IMR-90 (cell line): Measurements from ENCODE around the gene C16orf96. TPM values are rescaled to one million over a fixed set of nuclear protein-coding genes. Genes with fewer than 3 reads are reported as not detected.

Experiments used
- ATAC-seq: fragments of 200-7000 bp; cut with Tn5 transposase; 2 replicates; pipeline ENCODE4 v1.9.1; 2020; ENCODE audit warnings: low read depth, mild to moderate bottlenecking, moderate library complexity
- BruUV-seq: library from RNA; stranded (reverse); fragments of 400-500 nt; replicated peaks from 2 replicates; lab custom pipeline; 2021; lab: Mats Ljungman, UMichigan
- CTCF ChIA-PET: fragments of 300-600 bp; formaldehyde crosslinking; extraction: SDS; loops from one replicate; lab custom pipeline; 2021; ENCODE audit warnings: antibody characterized with exemption; lab: Yijun Ruan, JAX
- POLR2A ChIA-PET: fragments of 300-600 bp; sonication (Branson Sonifier 250); formaldehyde crosslinking; loops from one replicate; lab custom pipeline; 2022; ENCODE audit warnings: antibody characterized with exemption; ENCODE audit not compliant: unreplicated experiment; lab: Charles Lee
- DNase-seq: peaks from one replicate; pipeline ENCODE4 v3.0.0; 2013
- H2AFZ ChIP-seq: replicated peaks from 2 replicates; pipeline ENCODE3; 2013; ENCODE audit warnings: low read length, mild to moderate bottlenecking; ENCODE audit not compliant: poor library complexity
- H2AK5ac ChIP-seq: 2 replicates; pipeline ENCODE4 v1.6.1; 2013; ENCODE audit warnings: low read depth, low read length, inconsistent platforms
- H2AK9ac ChIP-seq: replicated peaks from 2 replicates; pipeline ENCODE3; 2013; ENCODE audit warnings: mild to moderate bottlenecking, low read depth, low read length, moderate library complexity; ENCODE audit not compliant: poor library complexity
- H2BK120ac ChIP-seq: 2 replicates; pipeline ENCODE4 v1.6.1; 2013; ENCODE audit warnings: low read depth, low read length, inconsistent platforms
- H2BK15ac ChIP-seq: 3 replicates; pipeline ENCODE4 v1.6.1; 2013; ENCODE audit warnings: low read depth, low read length, inconsistent platforms
- H2BK20ac ChIP-seq: 2 replicates; pipeline ENCODE4 v1.6.1; 2013; ENCODE audit warnings: low read depth, mild to moderate bottlenecking, inconsistent platforms, low read length, moderate library complexity
- H2BK5ac ChIP-seq: 2 replicates; pipeline ENCODE4 v1.6.1; 2013; ENCODE audit warnings: mild to moderate bottlenecking, low read depth, low read length, inconsistent platforms; ENCODE audit not compliant: poor library complexity, severe bottlenecking
- H3K14ac ChIP-seq: replicated peaks from 2 replicates; pipeline ENCODE4 v1.6.1; 2013; ENCODE audit warnings: low read depth, low read length, inconsistent platforms
- H3K18ac ChIP-seq: 2 replicates; pipeline ENCODE4 v1.6.1; 2013; ENCODE audit warnings: low read depth, low read length, control low read depth
- H3K23ac ChIP-seq: 2 replicates; pipeline ENCODE4 v1.6.1; 2013; ENCODE audit warnings: low read depth, low read length, inconsistent platforms
- H3K27ac ChIP-seq: 2 replicates; pipeline ENCODE4 v1.5.1; 2013; ENCODE audit warnings: mild to moderate bottlenecking, control low read depth, low read length; ENCODE audit not compliant: insufficient read depth
- H3K27me3 ChIP-seq: 2 replicates; pipeline ENCODE4 v1.6.1; 2013; ENCODE audit warnings: low read length; ENCODE audit not compliant: control insufficient read depth, insufficient read depth
- H3K36me3 ChIP-seq: 2 replicates; pipeline ENCODE4 v1.6.1; 2013; ENCODE audit warnings: low read length, mixed read lengths; ENCODE audit not compliant: control insufficient read depth, insufficient read depth
- H3K4ac ChIP-seq: 2 replicates; pipeline ENCODE4 v1.6.1; 2013; ENCODE audit warnings: low read depth, low read length, inconsistent platforms
- H3K4me1 ChIP-seq: 2 replicates; pipeline ENCODE4 v1.6.1; 2013; ENCODE audit warnings: low read length, mixed read lengths; ENCODE audit not compliant: control insufficient read depth, insufficient read depth
- H3K4me2 ChIP-seq: 2 replicates; pipeline ENCODE4 v1.6.1; 2013; ENCODE audit warnings: low read depth, mild to moderate bottlenecking, control low read depth, low read length, moderate library complexity
- H3K4me3 ChIP-seq: 2 replicates; pipeline ENCODE4 v1.5.1; 2013; ENCODE audit warnings: low read depth, mild to moderate bottlenecking, control low read depth, low read length, moderate library complexity; ENCODE audit not compliant: insufficient read depth
- H3K56ac ChIP-seq: 2 replicates; pipeline ENCODE4 v1.6.1; 2013; ENCODE audit warnings: low read length, inconsistent platforms; ENCODE audit not compliant: insufficient read depth; ENCODE audit errors: extremely low read depth
- H3K79me1 ChIP-seq, 2 experiments: 2 replicates each; pipeline ENCODE4 v1.6.1; 2013; ENCODE audit warnings: low read length in 2 of 2, inconsistent platforms in 1 of 2, low read depth in 1 of 2
- H3K9ac ChIP-seq: 2 replicates; pipeline ENCODE4 v1.6.1; 2013; ENCODE audit warnings: low read depth, low read length, control low read depth
- H3K9me1 ChIP-seq: 2 replicates; pipeline ENCODE4 v1.6.1; 2013; ENCODE audit warnings: low read length, inconsistent platforms; ENCODE audit not compliant: insufficient read depth
- H3K9me3 ChIP-seq: 2 replicates; pipeline ENCODE4 v1.6.1; 2013; ENCODE audit warnings: low read length; ENCODE audit not compliant: control insufficient read depth, insufficient read depth
- H4K20me1 ChIP-seq: 2 replicates; pipeline ENCODE4 v1.6.1; 2013; ENCODE audit warnings: low read length, inconsistent platforms; ENCODE audit not compliant: insufficient read depth
- H4K5ac ChIP-seq: 2 replicates; pipeline ENCODE4 v1.6.1; 2013; ENCODE audit warnings: mild to moderate bottlenecking, low read depth, low read length, control low read depth
- H4K8ac ChIP-seq, 2 experiments: 2 replicates each; pipeline ENCODE4 v1.6.1; 2013; ENCODE audit warnings: low read depth in 2 of 2, low read length in 2 of 2, control low read depth in 1 of 2, inconsistent platforms in 1 of 2
- H4K91ac ChIP-seq: 2 replicates; pipeline ENCODE4 v1.6.1; 2013; ENCODE audit warnings: low read depth, low read length, inconsistent platforms; ENCODE audit not compliant: insufficient read depth
- CEBPB ChIP-seq: IDR thresholded peaks from 2 replicates; pipeline ENCODE4 v1.6.1; 2012; ENCODE audit warnings: low read depth, low read length, improper control_type of control experiment
- CHD1 ChIP-seq: IDR thresholded peaks from 2 replicates; pipeline ENCODE4 v1.6.1; 2012; ENCODE audit warnings: low read depth, low read length, improper control_type of control experiment
- MAZ ChIP-seq: IDR thresholded peaks from 2 replicates; pipeline ENCODE4 v1.6.1; 2012; ENCODE audit warnings: low read depth, mild to moderate bottlenecking, low read length, improper control_type of control experiment, moderate library complexity, borderline replicate concordance
- SMC3 ChIP-seq: fragments of 150-350 bp; IDR thresholded peaks from 2 replicates; pipeline ENCODE4 v1.6.1; 2016; ENCODE audit warnings: low read depth, mild to moderate bottlenecking, antibody characterized with exemption, low read length, moderate library complexity
- WGBS, 2 experiments: methylation state at CpG; one replicate each; pipeline versions ENCODE4 v1.1.5 to v1.1.7; 2013; ENCODE audit warnings: missing lambda C conversion rate in 2 of 2; ENCODE audit not compliant: insufficient read length in 1 of 2; ENCODE audit errors: extremely low coverage in 2 of 2; 5-methylcytosine and 5-hydroxymethylcytosine counted together
- dilution Hi-C: fragments of 300-500 bp; cut with HindIII; formaldehyde crosslinking; loops from one replicate; pipeline ENCODE4 v1.14.3; 2018; ENCODE audit warnings: low sequenced_read_pairs; ENCODE audit not compliant: unreplicated experiment
- in situ Hi-C: fragments of 300-500 bp; cut with MboI; formaldehyde crosslinking; loops from 3 replicates; pipeline ENCODE4 v1.14.3; 2019; ENCODE audit warnings: low sequenced_read_pairs, inconsistent platforms, mixed read lengths
- intact Hi-C: fragments of 100-400 bp; cut with micrococcal nuclease; formaldehyde crosslinking; loops from 2 replicates; pipeline ENCODE4 v1.10.0; 2022
- polyA plus RNA-seq, 3 experiments: library from polyadenylated mRNA; depleted of rRNA; stranded (reverse); fragments of >200 nt; gene quantifications; 2 replicates each; pipeline ENCODE4 v1.2.3, GENCODE V29; 2012; ENCODE audit warnings: low replicate concordance in 1 of 3
- total RNA-seq: library from RNA; depleted of rRNA; stranded (reverse); fragments of >200 nt; gene quantifications from 2 replicates; pipeline ENCODE4 v1.2.3, GENCODE V29; 2012

C16orf96 gene
- total and polyA plus RNA-seq, 2 of the 4 experiments (the other 2 are of a cell fraction), result not detected

DNA sequence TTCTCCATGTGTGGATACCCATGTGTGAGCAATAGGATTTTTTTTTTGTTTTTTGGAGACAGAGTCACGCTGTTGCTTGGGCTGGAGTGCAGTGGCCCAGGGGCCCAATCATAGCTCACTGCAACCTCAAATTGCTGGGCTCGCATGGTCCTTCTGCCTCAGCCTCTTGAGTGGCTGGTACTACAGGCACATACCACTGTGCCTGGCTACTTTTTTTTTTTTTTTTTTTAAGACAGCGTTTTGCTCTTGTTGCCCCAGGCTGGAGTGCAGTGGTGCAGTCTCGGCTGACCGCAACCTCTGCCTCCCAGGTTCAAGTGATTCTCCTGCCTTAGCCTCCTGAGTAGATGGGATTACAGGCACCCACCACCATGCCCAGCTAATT is 85.2 kb downstream of the C16orf96 start:
- H2AK9ac ChIP-seq, result no peak overlapping the region
- 83% methylated on average over 1 of the region's 5 CpGs; no CpG with 5 or more reads in 1 of the 2 experiments for WGBS, 2 experiments
- no peak overlapping the region for H3K14ac ChIP-seq
- intact Hi-C loops, result no loop called here
- no peak overlapping the region for H2BK5ac ChIP-seq
- in situ Hi-C loops, result no loop called here
- no TSS peak for BruUV-seq
- ChIA-PET POLR2A (no interaction called here), CTCF (interaction anchor here (0.7 kb wide), 1 partner anchor 17 kb away, joined by 5 read pairs; the partner anchor contains the start of gene MGRN1)
- peaks cover 2% of the 10 kb centered on the region; the same call in 1 of the 2 replicates for H3K4me1 ChIP-seq
- no peak overlapping the region for H2BK120ac ChIP-seq
- no peak overlapping the region for H3K9ac ChIP-seq
- H2AFZ ChIP-seq, result peak overlapping the region; percentile 3
- no peaks in the 10 kb centered on the region for H3K9me3 ChIP-seq
- H3K27me3 ChIP-seq, result no peaks in the 10 kb centered on the region
- H3K79me1 ChIP-seq, result peaks cover 22 to 77% of the 10 kb centered on the region in 2 experiments
- dilution Hi-C loops, result no loop called here
- H3K23ac ChIP-seq, result no peak overlapping the region
- no peak for TF ChIP-seq CEBPB
- TF ChIP-seq CHD1, result no peak
- no peak for TF ChIP-seq SMC3
- TF ChIP-seq MAZ, result no peak
- no peak overlapping the region for H3K56ac ChIP-seq
- no peak for ATAC-seq
- no peak for DNase-seq
- H2BK15ac ChIP-seq, result no peak overlapping the region
- no peak overlapping the region for H3K4me2 ChIP-seq
- no peak overlapping the region for H2AK5ac ChIP-seq
- no peak overlapping the region for H3K27ac ChIP-seq
- H3K18ac ChIP-seq, result no peak overlapping the region
- peaks cover 87% of the 10 kb centered on the region for H4K20me1 ChIP-seq
- no peak overlapping the region for H3K4ac ChIP-seq
- no peak overlapping the region for H4K91ac ChIP-seq
- no peak overlapping the region for H3K4me3 ChIP-seq
- no peak overlapping the region for H4K5ac ChIP-seq
- H2BK20ac ChIP-seq, result no peak overlapping the region
- H3K9me1 ChIP-seq, result peaks cover 23% of the 10 kb centered on the region
- H4K8ac ChIP-seq, result no peak overlapping the region
- peaks cover 11% of the 10 kb centered on the region; the same call in 1 of the 2 replicates for H3K36me3 ChIP-seq
